Esophagus muscularis mucosa (tissue), 3 donors: ENCODE results near the gene ARAF.

Experiments
- POLR2A ChIP-seq: fragments of 450-650 bp; IDR thresholded peaks from one replicate; pipeline ENCODE4 v1.6.1; 2017; ENCODE audit warnings: antibody characterized with exemption, moderate library complexity, mild to moderate bottlenecking, low read depth
- TF ChIP-seq, protein P1 (sequence below), 3 experiments: fragments of 200-600 bp in 2 of 3; fragments of 450-650 bp in 1 of 3; sonication (generic) in 2 of 3; IDR thresholded peaks; one replicate each; pipeline ENCODE4 v1.5.1; 2017 to 2019; ENCODE audit warnings: antibody characterized with exemption in 3 of 3, mild to moderate bottlenecking in 2 of 3, moderate library complexity in 1 of 3

DNA sequence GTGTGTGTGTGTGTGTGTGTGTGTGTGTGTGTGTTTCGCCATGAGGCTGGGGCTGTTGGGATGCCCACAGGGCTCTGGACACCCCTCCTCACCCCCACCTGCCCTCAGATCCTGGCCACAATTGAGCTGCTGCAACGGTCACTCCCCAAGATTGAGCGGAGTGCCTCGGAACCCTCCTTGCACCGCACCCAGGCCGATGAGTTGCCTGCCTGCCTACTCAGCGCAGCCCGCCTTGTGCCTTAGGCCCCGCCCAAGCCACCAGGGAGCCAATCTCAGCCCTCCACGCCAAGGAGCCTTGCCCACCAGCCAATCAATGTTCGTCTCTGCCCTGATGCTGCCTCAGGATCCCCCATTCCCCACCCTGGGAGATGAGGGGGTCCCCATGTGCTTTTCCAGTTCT, 10.2 kb downstream of the ARAF start:
- TF ChIP-seq POLR2A, result no peak
- TF ChIP-seq, protein P1, sequence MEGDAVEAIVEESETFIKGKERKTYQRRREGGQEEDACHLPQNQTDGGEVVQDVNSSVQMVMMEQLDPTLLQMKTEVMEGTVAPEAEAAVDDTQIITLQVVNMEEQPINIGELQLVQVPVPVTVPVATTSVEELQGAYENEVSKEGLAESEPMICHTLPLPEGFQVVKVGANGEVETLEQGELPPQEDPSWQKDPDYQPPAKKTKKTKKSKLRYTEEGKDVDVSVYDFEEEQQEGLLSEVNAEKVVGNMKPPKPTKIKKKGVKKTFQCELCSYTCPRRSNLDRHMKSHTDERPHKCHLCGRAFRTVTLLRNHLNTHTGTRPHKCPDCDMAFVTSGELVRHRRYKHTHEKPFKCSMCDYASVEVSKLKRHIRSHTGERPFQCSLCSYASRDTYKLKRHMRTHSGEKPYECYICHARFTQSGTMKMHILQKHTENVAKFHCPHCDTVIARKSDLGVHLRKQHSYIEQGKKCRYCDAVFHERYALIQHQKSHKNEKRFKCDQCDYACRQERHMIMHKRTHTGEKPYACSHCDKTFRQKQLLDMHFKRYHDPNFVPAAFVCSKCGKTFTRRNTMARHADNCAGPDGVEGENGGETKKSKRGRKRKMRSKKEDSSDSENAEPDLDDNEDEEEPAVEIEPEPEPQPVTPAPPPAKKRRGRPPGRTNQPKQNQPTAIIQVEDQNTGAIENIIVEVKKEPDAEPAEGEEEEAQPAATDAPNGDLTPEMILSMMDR (IDR thresholded peaks at IDR 0.05), result no peak
